HL-60 (cell line): ENCODE results near the gene FPR1.

Experiments used
- DNase-seq, 2 experiments: peaks; one replicate each; pipeline ENCODE4 v3.0.0-alpha.2; 2010 to 2020; ENCODE audit warnings: low read depth in 1 of 2, low spot score in 1 of 2
- H3K27ac ChIP-seq: fragments of 250-450 bp; sonication (Bioruptor Pico); replicated peaks from 2 replicates; pipeline ENCODE4 v1.5.1; 2020; ENCODE audit warnings: mild to moderate bottlenecking, moderate library complexity
- H3K27me3 ChIP-seq: fragments of 250-450 bp; sonication (Bioruptor Pico); 2 replicates; pipeline ENCODE4 v1.5.1; 2021; ENCODE audit warnings: mild to moderate bottlenecking, moderate library complexity; ENCODE audit not compliant: insufficient read depth, poor library complexity, severe bottlenecking
- H3K4me3 ChIP-seq: replicated peaks from 2 replicates; pipeline ENCODE4 v1.5.1; 2011; ENCODE audit warnings: mild to moderate bottlenecking, control low read depth, low read length; ENCODE audit not compliant: insufficient read depth
- GABPA ChIP-seq: IDR thresholded peaks from 2 replicates; pipeline ENCODE4 v1.6.1; 2012; ENCODE audit warnings: low read depth
- POLR2AphosphoS5 ChIP-seq: IDR thresholded peaks from 2 replicates; pipeline ENCODE4 v1.6.1; 2012; ENCODE audit warnings: low read depth
- SPI1 ChIP-seq: IDR thresholded peaks from 2 replicates; pipeline ENCODE4 v1.6.1; 2012; ENCODE audit warnings: low read depth, mild to moderate bottlenecking, borderline replicate concordance
- TF ChIP-seq, protein P1 (sequence below): IDR thresholded peaks from 2 replicates; pipeline ENCODE4 v1.6.1; 2012; ENCODE audit warnings: low read depth; ENCODE audit not compliant: insufficient replicate concordance
- TF ChIP-seq, protein P2 (sequence below): IDR thresholded peaks from one replicate; pipeline ENCODE4 v1.5.1; 2011; ENCODE audit warnings: low read length, control low read depth, inconsistent platforms; ENCODE audit not compliant: insufficient read depth

Gene FPR1

DNA sequence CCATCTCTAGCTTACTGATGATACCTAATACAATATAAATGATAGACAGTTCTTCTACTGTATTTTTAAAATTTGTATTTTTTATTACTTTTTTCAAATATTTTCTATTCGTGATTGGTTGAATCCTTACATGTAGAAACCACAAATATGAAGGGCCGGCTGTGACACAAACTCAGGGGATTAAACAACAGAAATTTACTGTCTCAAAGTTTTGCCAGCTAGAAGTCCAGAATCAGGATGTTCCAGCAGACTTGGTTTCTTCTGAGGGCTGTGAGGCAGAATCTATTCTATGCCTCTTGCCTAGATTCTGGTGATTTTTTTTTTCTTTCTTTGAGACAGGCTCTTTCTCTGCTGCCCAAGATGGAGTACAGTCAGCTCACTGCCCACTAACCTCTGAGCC lies 13.8 kb downstream of the FPR1 start:
- no peak for TF ChIP-seq POLR2AphosphoS5
- TF ChIP-seq GABPA: no peak
- TF ChIP-seq, protein P1, sequence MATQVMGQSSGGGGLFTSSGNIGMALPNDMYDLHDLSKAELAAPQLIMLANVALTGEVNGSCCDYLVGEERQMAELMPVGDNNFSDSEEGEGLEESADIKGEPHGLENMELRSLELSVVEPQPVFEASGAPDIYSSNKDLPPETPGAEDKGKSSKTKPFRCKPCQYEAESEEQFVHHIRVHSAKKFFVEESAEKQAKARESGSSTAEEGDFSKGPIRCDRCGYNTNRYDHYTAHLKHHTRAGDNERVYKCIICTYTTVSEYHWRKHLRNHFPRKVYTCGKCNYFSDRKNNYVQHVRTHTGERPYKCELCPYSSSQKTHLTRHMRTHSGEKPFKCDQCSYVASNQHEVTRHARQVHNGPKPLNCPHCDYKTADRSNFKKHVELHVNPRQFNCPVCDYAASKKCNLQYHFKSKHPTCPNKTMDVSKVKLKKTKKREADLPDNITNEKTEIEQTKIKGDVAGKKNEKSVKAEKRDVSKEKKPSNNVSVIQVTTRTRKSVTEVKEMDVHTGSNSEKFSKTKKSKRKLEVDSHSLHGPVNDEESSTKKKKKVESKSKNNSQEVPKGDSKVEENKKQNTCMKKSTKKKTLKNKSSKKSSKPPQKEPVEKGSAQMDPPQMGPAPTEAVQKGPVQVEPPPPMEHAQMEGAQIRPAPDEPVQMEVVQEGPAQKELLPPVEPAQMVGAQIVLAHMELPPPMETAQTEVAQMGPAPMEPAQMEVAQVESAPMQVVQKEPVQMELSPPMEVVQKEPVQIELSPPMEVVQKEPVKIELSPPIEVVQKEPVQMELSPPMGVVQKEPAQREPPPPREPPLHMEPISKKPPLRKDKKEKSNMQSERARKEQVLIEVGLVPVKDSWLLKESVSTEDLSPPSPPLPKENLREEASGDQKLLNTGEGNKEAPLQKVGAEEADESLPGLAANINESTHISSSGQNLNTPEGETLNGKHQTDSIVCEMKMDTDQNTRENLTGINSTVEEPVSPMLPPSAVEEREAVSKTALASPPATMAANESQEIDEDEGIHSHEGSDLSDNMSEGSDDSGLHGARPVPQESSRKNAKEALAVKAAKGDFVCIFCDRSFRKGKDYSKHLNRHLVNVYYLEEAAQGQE: no peak
- TF ChIP-seq SPI1: no peak
- TF ChIP-seq, protein P2, sequence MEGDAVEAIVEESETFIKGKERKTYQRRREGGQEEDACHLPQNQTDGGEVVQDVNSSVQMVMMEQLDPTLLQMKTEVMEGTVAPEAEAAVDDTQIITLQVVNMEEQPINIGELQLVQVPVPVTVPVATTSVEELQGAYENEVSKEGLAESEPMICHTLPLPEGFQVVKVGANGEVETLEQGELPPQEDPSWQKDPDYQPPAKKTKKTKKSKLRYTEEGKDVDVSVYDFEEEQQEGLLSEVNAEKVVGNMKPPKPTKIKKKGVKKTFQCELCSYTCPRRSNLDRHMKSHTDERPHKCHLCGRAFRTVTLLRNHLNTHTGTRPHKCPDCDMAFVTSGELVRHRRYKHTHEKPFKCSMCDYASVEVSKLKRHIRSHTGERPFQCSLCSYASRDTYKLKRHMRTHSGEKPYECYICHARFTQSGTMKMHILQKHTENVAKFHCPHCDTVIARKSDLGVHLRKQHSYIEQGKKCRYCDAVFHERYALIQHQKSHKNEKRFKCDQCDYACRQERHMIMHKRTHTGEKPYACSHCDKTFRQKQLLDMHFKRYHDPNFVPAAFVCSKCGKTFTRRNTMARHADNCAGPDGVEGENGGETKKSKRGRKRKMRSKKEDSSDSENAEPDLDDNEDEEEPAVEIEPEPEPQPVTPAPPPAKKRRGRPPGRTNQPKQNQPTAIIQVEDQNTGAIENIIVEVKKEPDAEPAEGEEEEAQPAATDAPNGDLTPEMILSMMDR: no peak
- H3K4me3 ChIP-seq: no peak overlapping the region
- no peak for DNase-seq
- H3K27ac ChIP-seq: no peak overlapping the region
- H3K27me3 ChIP-seq: no peaks in the 10 kb centered on the region

DNA sequence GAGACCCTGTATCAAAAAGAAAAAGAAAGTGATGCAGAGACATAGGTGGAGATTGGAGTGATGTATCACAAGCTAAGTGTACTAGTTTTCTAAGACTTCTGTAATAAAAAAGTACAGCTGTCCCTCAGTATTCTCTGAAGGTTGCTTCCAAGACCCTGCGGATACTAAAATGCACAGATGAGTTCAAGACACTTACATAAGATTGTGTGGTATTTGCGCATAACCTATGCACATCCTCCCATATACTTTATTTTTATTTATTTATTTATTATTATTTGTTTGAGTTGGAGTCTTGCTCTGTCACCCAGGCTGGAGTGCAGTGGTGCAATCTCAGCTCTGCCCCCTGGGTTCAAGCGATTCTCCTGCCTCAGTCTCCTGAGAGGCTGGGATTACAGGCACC lies 14.3 kb downstream of the FPR1 start:
- DNase-seq: no peak
- no peak overlapping the region for H3K27ac ChIP-seq
- no peak overlapping the region for H3K4me3 ChIP-seq
- TF ChIP-seq, protein P1: no peak
- TF ChIP-seq POLR2AphosphoS5 (no peak), GABPA (no peak), SPI1 (no peak)
- TF ChIP-seq, protein P2: no peak
- no peaks in the 10 kb centered on the region for H3K27me3 ChIP-seq

- Histone ChIP-seq H3K4me3 (no peak overlapping the region), H3K27ac (peak overlapping the region; percentile 60), H3K27me3 (no peaks in the 10 kb centered on the region)
- TF ChIP-seq SPI1 (peak; percentile 6; the same call in 1 of the 2 replicates), POLR2AphosphoS5 (peak; percentile 77), GABPA (peak; percentile 61; the same call in 1 of the 2 replicates)
- TF ChIP-seq, protein P1: peak; percentile 17
- TF ChIP-seq, protein P2: no peak
- DNase-seq: peak in 1 of 2 experiments; percentile 92
Measured at GRCh38 chr19:51735759-51736449, 15.8 kb downstream of the FPR1 start.
